ENCODE data around the gene STAG1. TPM values are rescaled to one million over a fixed set of nuclear protein-coding genes. Genes with fewer than 3 reads are reported as not detected.
A peak's percentile ranks its signal among the peaks of the same experiment; 100 is the strongest.
"Not testable (repeated sequence)": the region's sequence is repeated elsewhere in the genome, so short reads cannot be mapped to it uniquely, and the experiment has no call there.

STAG1 gene
- total RNA-seq, 6 experiments from 2014 or later: 33.7 to 45.3 (median 43.8) TPM

DNA sequence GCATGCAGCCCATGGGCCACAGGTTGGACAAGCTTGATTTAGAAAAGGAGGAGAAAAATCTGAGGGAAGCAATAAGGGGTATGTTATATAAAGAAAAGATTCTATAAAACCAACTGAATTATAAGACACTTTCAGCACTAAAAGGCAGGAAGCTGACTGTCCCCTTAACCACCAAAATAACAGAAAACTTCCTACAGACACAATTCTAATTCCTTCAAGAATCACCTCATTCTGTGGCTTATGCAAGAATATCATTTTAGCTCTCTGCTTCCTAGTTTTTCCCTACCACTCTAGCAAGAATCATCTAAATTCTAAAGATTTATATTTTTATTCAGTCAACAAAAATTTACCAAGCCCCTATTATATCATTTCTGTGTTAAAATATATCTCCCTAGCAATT lies 6.3 kb downstream of the STAG1 start:
- no peak overlapping the region for H3K27ac Mint-ChIP-seq
- H3K4me1 Mint-ChIP-seq (ENCODE audit: low read depth): peaks cover 61% of the 10 kb centered on the region
- H3K27me3 Mint-ChIP-seq (ENCODE audit: insufficient read depth): peaks cover 3% of the 10 kb centered on the region

DNA sequence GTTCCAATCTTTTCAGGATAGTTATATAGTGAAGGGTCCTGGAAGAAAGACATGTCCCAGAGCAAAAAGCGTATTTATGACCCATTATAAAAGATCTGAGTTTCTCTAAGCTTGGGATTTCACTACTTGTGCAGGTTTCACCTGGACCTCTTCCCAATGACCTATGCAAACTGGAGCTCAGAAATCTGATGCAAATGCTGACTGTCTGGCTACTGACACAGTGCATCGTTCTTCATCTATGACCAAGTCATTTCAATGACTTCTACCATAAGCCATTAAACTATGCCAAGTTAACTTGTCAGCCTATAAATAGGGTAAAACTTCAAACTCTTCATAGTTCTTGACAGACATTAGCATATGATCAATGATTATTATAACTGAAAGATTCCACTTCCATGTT lies 11.1 kb downstream of the STAG1 start:
- TF ChIP-seq, protein P1, sequence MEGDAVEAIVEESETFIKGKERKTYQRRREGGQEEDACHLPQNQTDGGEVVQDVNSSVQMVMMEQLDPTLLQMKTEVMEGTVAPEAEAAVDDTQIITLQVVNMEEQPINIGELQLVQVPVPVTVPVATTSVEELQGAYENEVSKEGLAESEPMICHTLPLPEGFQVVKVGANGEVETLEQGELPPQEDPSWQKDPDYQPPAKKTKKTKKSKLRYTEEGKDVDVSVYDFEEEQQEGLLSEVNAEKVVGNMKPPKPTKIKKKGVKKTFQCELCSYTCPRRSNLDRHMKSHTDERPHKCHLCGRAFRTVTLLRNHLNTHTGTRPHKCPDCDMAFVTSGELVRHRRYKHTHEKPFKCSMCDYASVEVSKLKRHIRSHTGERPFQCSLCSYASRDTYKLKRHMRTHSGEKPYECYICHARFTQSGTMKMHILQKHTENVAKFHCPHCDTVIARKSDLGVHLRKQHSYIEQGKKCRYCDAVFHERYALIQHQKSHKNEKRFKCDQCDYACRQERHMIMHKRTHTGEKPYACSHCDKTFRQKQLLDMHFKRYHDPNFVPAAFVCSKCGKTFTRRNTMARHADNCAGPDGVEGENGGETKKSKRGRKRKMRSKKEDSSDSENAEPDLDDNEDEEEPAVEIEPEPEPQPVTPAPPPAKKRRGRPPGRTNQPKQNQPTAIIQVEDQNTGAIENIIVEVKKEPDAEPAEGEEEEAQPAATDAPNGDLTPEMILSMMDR (IDR thresholded peaks at IDR 0.05): no peak
- Mint-ChIP-seq H3K4me3 (no peak overlapping the region), H3K36me3 (ENCODE audit: low read depth) (peaks cover 15% of the 10 kb centered on the region), H3K4me1 (ENCODE audit: low read depth) (peaks cover 39% of the 10 kb centered on the region), H3K27me3 (ENCODE audit: insufficient read depth) (no peaks in the 10 kb centered on the region; the same call in 1 of the 2 replicates), H3K27ac (no peak overlapping the region), H3K9me3 (no peaks in the 10 kb centered on the region)
- DNase-seq: no peak

More for the DNA sequence above, 6.3 kb downstream of the STAG1 start:
- Mint-ChIP-seq H3K9me3 (no peaks in the 10 kb centered on the region), H3K36me3 (ENCODE audit: low read depth) (peaks cover 4% of the 10 kb centered on the region; the same call in 1 of the 2 replicates), H3K4me3 (no peak overlapping the region)
- TF ChIP-seq, protein P1 (IDR thresholded peaks at IDR 0.05): no peak
- DNase-seq: no peak

DNA sequence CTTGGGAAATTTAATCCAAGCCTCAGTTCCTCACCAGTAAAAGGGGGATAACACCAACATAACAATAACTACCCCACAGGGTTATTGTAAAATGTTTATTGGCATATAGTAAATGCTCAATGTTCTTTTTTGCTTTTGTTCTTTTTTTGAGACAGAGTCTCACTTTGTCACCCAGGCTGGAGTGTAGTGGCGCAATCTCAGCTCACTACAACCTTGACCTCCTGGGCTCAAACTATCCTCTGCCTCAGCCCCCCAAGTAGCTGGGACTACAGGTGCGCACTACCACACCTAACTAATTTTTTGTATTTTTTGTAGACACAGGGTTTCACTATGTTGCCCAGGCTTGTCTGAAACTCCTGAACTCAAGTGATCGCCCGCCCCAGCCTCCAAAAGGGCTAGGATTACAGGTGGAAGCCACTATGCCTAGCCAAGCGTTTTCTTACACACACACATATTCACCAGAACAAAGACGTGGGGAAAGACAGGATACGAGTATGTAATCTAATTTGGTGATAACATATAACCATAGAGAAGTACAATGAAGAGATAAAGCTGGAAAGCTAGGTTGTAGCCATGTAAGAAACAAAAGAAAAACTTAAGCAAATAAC lies 11.7 kb downstream of the STAG1 start:
- TF ChIP-seq, protein P1 (IDR thresholded peaks at IDR 0.05): no peak
- Mint-ChIP-seq H3K4me3 (no peak overlapping the region), H3K9me3 (no peaks in the 10 kb centered on the region), H3K36me3 (ENCODE audit: low read depth) (peaks cover 16% of the 10 kb centered on the region), H3K4me1 (ENCODE audit: low read depth) (peaks cover 33% of the 10 kb centered on the region), H3K27ac (no peak overlapping the region), H3K27me3 (ENCODE audit: insufficient read depth) (no peaks in the 10 kb centered on the region; the same call in 1 of the 2 replicates)
- DNase-seq: no peak

DNA sequence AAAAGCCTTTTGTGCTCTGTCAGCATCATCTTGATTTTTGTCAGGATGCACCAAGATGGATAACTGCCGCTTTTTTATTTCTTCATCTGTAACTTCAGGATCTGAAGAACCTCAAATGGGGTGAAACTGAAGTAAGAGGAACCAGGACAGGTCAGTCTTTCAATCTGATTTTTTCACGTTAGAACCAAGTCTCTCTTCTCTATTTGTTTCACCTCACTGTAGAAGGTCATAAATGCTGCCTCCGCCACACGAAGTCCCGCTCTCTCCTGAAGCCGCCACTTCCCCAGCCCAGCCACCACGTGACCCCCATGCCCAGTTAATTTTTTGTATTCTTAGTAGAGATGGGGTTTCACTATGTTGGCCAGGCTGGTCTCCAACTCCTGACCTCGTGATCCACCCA lies 15.2 kb downstream of the STAG1 start:
- Mint-ChIP-seq H3K36me3 (ENCODE audit: low read depth) (peaks cover 16% of the 10 kb centered on the region), H3K4me1 (ENCODE audit: low read depth) (peaks cover 36% of the 10 kb centered on the region)
- not testable (repeated sequence) for H3K27ac Mint-ChIP-seq; H3K4me3 Mint-ChIP-seq; DNase-seq; H3K27me3 Mint-ChIP-seq (ENCODE audit: insufficient read depth); H3K9me3 Mint-ChIP-seq

DNA sequence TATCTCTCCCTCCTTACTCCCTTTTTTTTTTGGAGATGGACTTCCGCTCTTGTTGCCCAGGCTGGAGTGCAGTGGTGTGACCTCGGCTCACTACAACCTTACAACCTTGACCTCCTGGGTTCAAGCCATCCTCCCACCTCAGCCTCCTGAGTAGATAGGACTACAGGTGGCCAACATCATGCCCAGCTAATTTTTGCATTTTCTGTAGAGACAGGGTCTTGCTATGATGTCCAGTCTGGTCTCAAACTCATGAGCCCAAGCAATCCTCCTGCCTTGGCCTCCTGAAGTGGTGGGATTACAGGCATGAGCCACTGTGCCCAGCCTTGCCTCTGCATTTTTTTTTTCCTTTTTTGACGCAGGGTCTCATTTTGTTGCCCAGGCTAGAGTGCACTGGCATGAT lies 17.1 kb downstream of the STAG1 start:
- no peak overlapping the region for H3K4me3 Mint-ChIP-seq
- H3K36me3 Mint-ChIP-seq (ENCODE audit: low read depth): peaks cover 16% of the 10 kb centered on the region
- peaks cover 36% of the 10 kb centered on the region for H3K4me1 Mint-ChIP-seq (ENCODE audit: low read depth)
- H3K27me3 Mint-ChIP-seq (ENCODE audit: insufficient read depth): peaks cover 2% of the 10 kb centered on the region
- TF ChIP-seq, protein P1 (IDR thresholded peaks at IDR 0.05): no peak
- DNase-seq: no peak
- H3K9me3 Mint-ChIP-seq: no peaks in the 10 kb centered on the region
- no peak overlapping the region for H3K27ac Mint-ChIP-seq

DNA sequence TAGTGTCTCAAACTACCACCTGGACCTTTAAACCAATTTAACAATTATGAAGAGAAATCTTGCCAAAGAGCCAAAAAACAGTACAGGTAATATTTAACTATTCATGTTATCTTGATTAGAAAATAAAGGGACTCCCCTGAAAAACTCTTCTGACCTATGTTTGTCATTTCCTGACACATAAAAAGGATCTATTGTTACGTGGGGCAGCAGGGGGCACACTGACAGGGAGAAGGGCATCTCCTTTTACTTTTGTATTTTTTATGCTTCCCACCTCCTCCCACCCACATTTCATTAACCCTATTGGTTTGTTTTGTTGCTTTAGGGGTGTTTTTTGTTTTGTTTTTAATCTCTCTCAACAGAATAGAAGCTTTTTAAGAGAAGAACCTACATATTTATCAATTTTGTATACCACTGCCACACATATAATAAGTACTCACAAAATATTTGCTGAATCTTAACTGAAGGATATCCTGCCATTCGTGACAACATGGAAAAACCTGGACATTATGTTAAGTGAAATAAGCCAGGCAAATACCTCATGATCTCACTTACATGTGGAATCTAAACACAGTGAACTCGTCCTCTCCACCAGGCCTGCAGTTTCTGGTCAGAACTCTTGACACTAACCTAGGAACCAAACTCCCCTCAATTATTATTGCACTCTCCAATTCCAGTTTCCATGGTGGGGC lies 17.7 kb downstream of the STAG1 start:
- H3K4me3 Mint-ChIP-seq: no peak overlapping the region
- peaks cover 36% of the 10 kb centered on the region for H3K4me1 Mint-ChIP-seq (ENCODE audit: low read depth)
- peaks cover 2% of the 10 kb centered on the region for H3K27me3 Mint-ChIP-seq (ENCODE audit: insufficient read depth)
- no peaks in the 10 kb centered on the region for H3K9me3 Mint-ChIP-seq
- DNase-seq: no peak
- TF ChIP-seq, protein P1 (IDR thresholded peaks at IDR 0.05): peak; percentile 32
- peak overlapping the region; percentile 24; the same call in 1 of the 2 replicates for H3K27ac Mint-ChIP-seq
- peaks cover 16% of the 10 kb centered on the region for H3K36me3 Mint-ChIP-seq (ENCODE audit: low read depth)

Data from HFFc6 (cell line).